Mesenchymal stem cell (in vitro differentiated cells and primary cell): ENCODE results near the gene TMEM181.

ENCODE experiments used
- DNase-seq: peaks from one replicate; pipeline ENCODE4 v3.0.0-alpha.2; 2013
- H2AFZ ChIP-seq: one replicate; pipeline ENCODE4 v1.6.1; 2013; ENCODE audit warnings: low read depth, mild to moderate bottlenecking, control low read depth, inconsistent platforms, low read length, moderate library complexity
- H2AK5ac ChIP-seq: 2 replicates; pipeline ENCODE4 v1.6.1; 2013; ENCODE audit warnings: low read length, moderate library complexity, mild to moderate bottlenecking, inconsistent platforms; ENCODE audit not compliant: severe bottlenecking
- H2BK120ac ChIP-seq: one replicate; pipeline ENCODE4 v1.6.1; 2013; ENCODE audit warnings: low read depth, mild to moderate bottlenecking, inconsistent platforms, low read length, moderate library complexity
- H2BK12ac ChIP-seq, 2 experiments: one replicate each; pipeline ENCODE4 v1.6.1; 2013; ENCODE audit warnings: inconsistent platforms in 2 of 2, low read length in 2 of 2, mild to moderate bottlenecking in 2 of 2, moderate library complexity in 2 of 2, control low read depth in 1 of 2
- H2BK15ac ChIP-seq: one replicate; pipeline ENCODE4 v1.6.1; 2013; ENCODE audit warnings: mild to moderate bottlenecking, low read depth, inconsistent platforms; ENCODE audit not compliant: poor library complexity, severe bottlenecking
- H2BK5ac ChIP-seq: 2 replicates; pipeline ENCODE4 v1.6.1; 2013; ENCODE audit warnings: low read depth, mild to moderate bottlenecking, low read length, control low read depth, inconsistent platforms; ENCODE audit not compliant: poor library complexity, severe bottlenecking
- H3K14ac ChIP-seq, 2 experiments: one replicate each; pipeline ENCODE4 v1.6.1; 2013; ENCODE audit warnings: inconsistent platforms in 2 of 2, low read length in 2 of 2, control low read depth in 1 of 2, mild to moderate bottlenecking in 1 of 2, moderate library complexity in 1 of 2
- H3K18ac ChIP-seq, 2 experiments: one replicate each; pipeline ENCODE4 v1.6.1; 2013; ENCODE audit warnings: inconsistent platforms in 2 of 2, low read length in 2 of 2, control low read depth in 1 of 2, low read depth in 1 of 2, mild to moderate bottlenecking in 1 of 2
- H3K23ac ChIP-seq, 2 experiments: one replicate each; pipeline ENCODE4 v1.6.1; 2013; ENCODE audit warnings: inconsistent platforms in 2 of 2, low read length in 2 of 2, mild to moderate bottlenecking in 2 of 2, moderate library complexity in 2 of 2, control low read depth in 1 of 2
- H3K27ac ChIP-seq: 2 replicates; pipeline ENCODE4 v1.5.1; 2013; ENCODE audit warnings: mild to moderate bottlenecking, moderate library complexity, low read length, control low read depth, inconsistent platforms; ENCODE audit not compliant: poor library complexity, severe bottlenecking
- H3K27me3 ChIP-seq, 2 experiments: 2 replicates each; pipeline versions ENCODE4 v1.6.1 to v1.7.0; 2013; ENCODE audit warnings: low read length in 2 of 2, mild to moderate bottlenecking in 2 of 2, moderate library complexity in 2 of 2, control low read depth in 1 of 2, inconsistent platforms in 1 of 2; ENCODE audit not compliant: control insufficient read depth in 1 of 2, insufficient read depth in 1 of 2
- H3K36me3 ChIP-seq, 2 experiments: 2 replicates each; pipeline versions ENCODE4 v1.6.1 to v1.7.0; 2013; ENCODE audit warnings: low read length in 2 of 2, control low read depth in 1 of 2, inconsistent platforms in 1 of 2, low read depth in 1 of 2, mild to moderate bottlenecking in 1 of 2; ENCODE audit not compliant: insufficient read depth in 2 of 2, control insufficient read depth in 1 of 2
- H3K4ac ChIP-seq, 2 experiments: one replicate each; pipeline ENCODE4 v1.6.1; 2013; ENCODE audit warnings: inconsistent platforms in 2 of 2, low read length in 2 of 2, mild to moderate bottlenecking in 2 of 2, moderate library complexity in 2 of 2, control low read depth in 1 of 2, low read depth in 1 of 2
- H3K4me1 ChIP-seq: 2 replicates; pipeline ENCODE4 v1.6.1; 2013; ENCODE audit warnings: low read depth, low read length, control low read depth; ENCODE audit not compliant: control insufficient read depth, insufficient read depth
- H3K4me2 ChIP-seq: 2 replicates; pipeline ENCODE4 v1.6.1; 2013; ENCODE audit warnings: low read length, mild to moderate bottlenecking, inconsistent platforms; ENCODE audit not compliant: poor library complexity, severe bottlenecking
- H3K4me3 ChIP-seq, 2 experiments: 2 replicates each; pipeline versions ENCODE4 v1.5.1 to v1.7.0; 2013; ENCODE audit warnings: low read length in 2 of 2, mild to moderate bottlenecking in 2 of 2, control low read depth in 1 of 2, low read depth in 1 of 2; ENCODE audit not compliant: insufficient read depth in 1 of 2
- H3K79me1 ChIP-seq: replicated peaks from 2 replicates; pipeline ENCODE4 v1.6.1; 2013; ENCODE audit warnings: mild to moderate bottlenecking, control low read depth, low read length, inconsistent platforms; ENCODE audit not compliant: poor library complexity, severe bottlenecking
- H3K9ac ChIP-seq: 2 replicates; pipeline ENCODE4 v1.7.0; 2013; ENCODE audit warnings: mild to moderate bottlenecking, low read length, moderate library complexity
- H3K9me3 ChIP-seq: 2 replicates; pipeline ENCODE4 v1.7.0; 2013; ENCODE audit warnings: mild to moderate bottlenecking, low read length; ENCODE audit not compliant: control insufficient read depth
- H4K8ac ChIP-seq: one replicate; pipeline ENCODE4 v1.6.1; 2013; ENCODE audit warnings: inconsistent platforms, mild to moderate bottlenecking, low read length, moderate library complexity
- H4K91ac ChIP-seq: one replicate; pipeline ENCODE4 v1.6.1; 2013; ENCODE audit warnings: mild to moderate bottlenecking, low read length, inconsistent platforms
- whole genome bisulfite sequencing: methylation state at CpG from one replicate; pipeline ENCODE4 v1.1.7; 2013; ENCODE audit warnings: mixed read lengths; 5-methylcytosine and 5-hydroxymethylcytosine counted together

The TMEM181 gene

GRCh38 chr6:158666628-158667359 lies 106.9 kb downstream of the TMEM181 start:
- H3K36me3 ChIP-seq = peaks cover 0 to 5% of the 10 kb centered on the region in 2 experiments
- H3K4me1 ChIP-seq = peaks cover 1% of the 10 kb centered on the region
- no peak overlapping the region for H3K4me2 ChIP-seq
- H2BK5ac ChIP-seq = no peak overlapping the region
- WGBS = 90% methylated on average over 12 of the region's 14 CpGs
- no peak overlapping the region for H3K23ac ChIP-seq
- peak overlapping the region; percentile 4 to 91 for H3K18ac ChIP-seq
- peaks cover 0 to 6% of the 10 kb centered on the region in 2 experiments for H3K27me3 ChIP-seq
- no peak overlapping the region for H2BK15ac ChIP-seq
- no peak overlapping the region for H4K91ac ChIP-seq
- H3K14ac ChIP-seq = no peak overlapping the region
- H3K27ac ChIP-seq = no peak overlapping the region
- H3K9me3 ChIP-seq = no peaks in the 10 kb centered on the region
- H4K8ac ChIP-seq = peak overlapping the region; percentile 62
- no peak overlapping the region for H3K4me3 ChIP-seq
- H3K9ac ChIP-seq = no peak overlapping the region
- peak overlapping the region in 1 of 2 experiments; percentile 35 for H3K4ac ChIP-seq
- no peak overlapping the region for H2BK120ac ChIP-seq
- peak overlapping the region in 1 of 2 experiments; percentile 61 for H2BK12ac ChIP-seq
- DNase-seq = peak; percentile 88
- H2AK5ac ChIP-seq = no peak overlapping the region
- H3K79me1 ChIP-seq = no peaks in the 10 kb centered on the region
- H2AFZ ChIP-seq = no peak overlapping the region

GRCh38 chr6:158667360-158667981 lies 107.6 kb downstream of the TMEM181 start:
- H3K23ac ChIP-seq = no peak overlapping the region

GRCh38 chr6:158668707-158669103 lies 108.8 kb downstream of the TMEM181 start:
- Histone ChIP-seq H3K36me3 (peaks cover 0 to 5% of the 10 kb centered on the region in 2 experiments), H3K9me3 (no peaks in the 10 kb centered on the region), H2BK12ac (no peak overlapping the region), H3K27me3 (peaks cover 0 to 6% of the 10 kb centered on the region in 2 experiments), H2BK15ac (no peak overlapping the region), H2AFZ (no peak overlapping the region), H3K4me3 (no peak overlapping the region), H3K27ac (no peak overlapping the region), H3K4me2 (no peak overlapping the region), H3K4ac (no peak overlapping the region), H2BK120ac (no peak overlapping the region), H4K91ac (no peak overlapping the region), H2AK5ac (no peak overlapping the region), H3K14ac (no peak overlapping the region), H3K9ac (no peak overlapping the region), H4K8ac (no peak overlapping the region), H3K4me1 (peaks cover 1% of the 10 kb centered on the region), H2BK5ac (no peak overlapping the region), H3K79me1 (no peaks in the 10 kb centered on the region), H3K18ac (peak overlapping the region in 1 of 2 experiments; percentile 7), H3K23ac (no peak overlapping the region)
- no peak for DNase-seq
- 85% methylated on average over 7 of the region's 7 CpGs for WGBS

More at GRCh38 chr6:158667360-158667981, 107.6 kb downstream of the TMEM181 start:
- Histone ChIP-seq H2BK5ac (no peak overlapping the region), H3K36me3 (peaks cover 0 to 5% of the 10 kb centered on the region in 2 experiments), H3K27me3 (peaks cover 0 to 6% of the 10 kb centered on the region in 2 experiments), H3K27ac (no peak overlapping the region), H3K14ac (no peak overlapping the region), H2BK120ac (no peak overlapping the region), H2AFZ (no peak overlapping the region), H3K79me1 (no peaks in the 10 kb centered on the region), H3K4me1 (peaks cover 1% of the 10 kb centered on the region), H3K4ac (no peak overlapping the region), H3K4me2 (no peak overlapping the region), H2BK15ac (no peak overlapping the region), H3K9me3 (no peaks in the 10 kb centered on the region), H4K91ac (no peak overlapping the region), H4K8ac (no peak overlapping the region), H3K18ac (peak overlapping the region in 1 of 2 experiments; percentile 24), H2BK12ac (peak overlapping the region in 1 of 2 experiments; percentile 56), H3K4me3 (no peak overlapping the region), H3K9ac (no peak overlapping the region), H2AK5ac (no peak overlapping the region)
- WGBS = 96% methylated on average over 7 of the region's 8 CpGs
- no peak for DNase-seq
